Measurements from ENCODE around the gene FDXR. TPM values are rescaled to one million over a fixed set of nuclear protein-coding genes. Genes with fewer than 3 reads are reported as not detected.

Gene FDXR
- total RNA-seq, 1 experiment from 2014 or later, result 39.7 TPM

DNA sequence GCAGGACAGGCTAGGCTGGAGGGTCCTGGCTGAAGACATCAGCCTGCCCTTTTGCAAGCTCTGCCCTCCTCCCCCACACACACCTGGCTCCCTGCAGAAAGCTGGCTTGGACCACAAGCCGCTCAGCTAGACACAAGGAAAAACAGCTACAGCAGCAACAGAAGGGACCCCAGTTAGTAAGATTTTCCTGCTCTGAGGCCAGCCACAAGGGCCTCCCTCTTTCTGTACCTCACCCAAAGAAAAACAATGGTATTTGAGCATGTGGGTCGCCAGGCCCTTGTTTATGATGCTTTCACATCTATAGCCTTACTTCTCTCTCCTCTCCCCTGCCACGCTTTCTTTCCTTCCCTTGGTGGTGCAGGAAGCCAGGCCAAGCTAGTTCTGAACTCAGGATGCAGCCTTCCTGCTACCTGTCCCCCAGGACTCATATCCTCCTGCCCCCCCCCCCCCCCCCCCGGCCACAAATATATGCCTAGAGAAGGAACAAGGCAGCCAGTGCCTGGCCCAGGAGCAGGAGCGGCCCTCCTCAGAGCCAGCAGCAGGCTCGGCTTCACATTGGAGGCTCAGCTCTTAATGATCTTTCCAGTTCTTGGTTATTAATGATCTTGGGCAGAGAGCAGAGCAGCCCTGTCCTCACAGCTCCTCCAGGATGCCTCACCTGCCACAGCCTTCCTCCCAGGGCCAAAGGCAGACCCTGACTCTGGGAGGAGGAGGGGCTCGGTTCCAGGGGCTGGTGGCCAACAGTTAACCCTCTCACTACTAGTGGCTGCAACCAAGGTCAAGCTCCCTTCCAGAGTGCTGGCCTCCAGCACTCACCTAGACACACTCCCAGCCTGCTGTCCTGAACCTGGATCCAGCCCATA lies 32.6 kb downstream of the FDXR start:
- H3K4me1 ChIP-seq (ENCODE audit: insufficient read depth, low read length), result peaks cover 2% of the 10 kb centered on the region; the same call in 1 of the 2 replicates
- H3K18ac ChIP-seq (ENCODE audit: insufficient read length, low read depth, low read length), result no peak overlapping the region
- H3K4me2 ChIP-seq (ENCODE audit: insufficient read depth, insufficient read length, low read length), result no peak overlapping the region
- no peaks in the 10 kb centered on the region for H3K9me3 ChIP-seq (ENCODE audit: control insufficient read depth, low read depth, low read length)
- no peak overlapping the region for H4K91ac ChIP-seq (ENCODE audit: insufficient read length, low read depth, low read length)
- H3K23ac ChIP-seq (ENCODE audit: insufficient read length, low read depth, low read length), result no peak overlapping the region
- TF ChIP-seq, protein P1, sequence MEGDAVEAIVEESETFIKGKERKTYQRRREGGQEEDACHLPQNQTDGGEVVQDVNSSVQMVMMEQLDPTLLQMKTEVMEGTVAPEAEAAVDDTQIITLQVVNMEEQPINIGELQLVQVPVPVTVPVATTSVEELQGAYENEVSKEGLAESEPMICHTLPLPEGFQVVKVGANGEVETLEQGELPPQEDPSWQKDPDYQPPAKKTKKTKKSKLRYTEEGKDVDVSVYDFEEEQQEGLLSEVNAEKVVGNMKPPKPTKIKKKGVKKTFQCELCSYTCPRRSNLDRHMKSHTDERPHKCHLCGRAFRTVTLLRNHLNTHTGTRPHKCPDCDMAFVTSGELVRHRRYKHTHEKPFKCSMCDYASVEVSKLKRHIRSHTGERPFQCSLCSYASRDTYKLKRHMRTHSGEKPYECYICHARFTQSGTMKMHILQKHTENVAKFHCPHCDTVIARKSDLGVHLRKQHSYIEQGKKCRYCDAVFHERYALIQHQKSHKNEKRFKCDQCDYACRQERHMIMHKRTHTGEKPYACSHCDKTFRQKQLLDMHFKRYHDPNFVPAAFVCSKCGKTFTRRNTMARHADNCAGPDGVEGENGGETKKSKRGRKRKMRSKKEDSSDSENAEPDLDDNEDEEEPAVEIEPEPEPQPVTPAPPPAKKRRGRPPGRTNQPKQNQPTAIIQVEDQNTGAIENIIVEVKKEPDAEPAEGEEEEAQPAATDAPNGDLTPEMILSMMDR (conservative IDR thresholded peaks at IDR 0.05), result no peak
- H2BK5ac ChIP-seq (ENCODE audit: insufficient read length, low read length), result no peak overlapping the region
- H2BK12ac ChIP-seq (ENCODE audit: insufficient read length, low read depth, low read length), result no peak overlapping the region
- DNase-seq, result peak; percentile 72
- H2AFZ ChIP-seq (ENCODE audit: low read length), result no peak overlapping the region
- peaks cover 12% of the 10 kb centered on the region for H3K27me3 ChIP-seq (ENCODE audit: insufficient read depth, low read length)
- H3K79me1 ChIP-seq (ENCODE audit: insufficient read depth, low read depth, low read length, poor library complexity, severe bottlenecking), result no peaks in the 10 kb centered on the region
- no peaks in the 10 kb centered on the region for H4K20me1 ChIP-seq (ENCODE audit: control insufficient read depth, insufficient read depth, insufficient read length)
- H3K4me3 Mint-ChIP-seq, result peak overlapping the region in 1 of 2 experiments; percentile 53; a peak in 3 of 5 replicates
- H3K4ac ChIP-seq (ENCODE audit: low read depth, low read length), result no peak overlapping the region
- no peak overlapping the region for H4K5ac ChIP-seq (ENCODE audit: insufficient read length, low read depth, low read length)
- no peaks in the 10 kb centered on the region for H3K79me2 ChIP-seq (ENCODE audit: insufficient read depth, low read length)
- H3K9me3 Mint-ChIP-seq, result no peaks in the 10 kb centered on the region
- H2BK20ac ChIP-seq (ENCODE audit: low read depth, low read length, poor library complexity, severe bottlenecking), result no peak overlapping the region
- H3K27ac ChIP-seq (ENCODE audit: insufficient read length, low read depth, low read length), result no peak overlapping the region
- peaks cover 39% of the 10 kb centered on the region for H3K27me3 Mint-ChIP-seq (ENCODE audit: low read depth)
- no peak overlapping the region for H2AK5ac ChIP-seq (ENCODE audit: insufficient read length, low read length)
- no peak overlapping the region for H3K14ac ChIP-seq (ENCODE audit: insufficient read depth, low read length)
- no peak overlapping the region for H2BK15ac ChIP-seq (ENCODE audit: low read depth, low read length)
- no CpG with 5 or more reads among the region's 7 CpGs for WGBS (ENCODE audit: extremely low coverage, insufficient read length, low lambda C conversion rate)
- peaks cover 18 to 25% of the 10 kb centered on the region in 2 experiments for H3K4me1 Mint-ChIP-seq
- H3K9ac ChIP-seq (ENCODE audit: extremely low read depth, insufficient read length, low read length), result no peak overlapping the region
- H3K36me3 Mint-ChIP-seq (ENCODE audit: insufficient read depth in 1 of 3, low read depth in 3 of 3), result peaks cover 7 to 18% (median 15%) of the 10 kb centered on the region in 3 experiments; a peak in 6 of 7 replicates
- H3K56ac ChIP-seq (ENCODE audit: insufficient read length, low read depth, low read length), result no peak overlapping the region
- H2BK120ac ChIP-seq (ENCODE audit: low read depth, low read length, poor library complexity, severe bottlenecking), result no peak overlapping the region
- H3T11ph ChIP-seq (ENCODE audit: low read length), result no peak overlapping the region
- no peak overlapping the region for H3K27ac Mint-ChIP-seq
- H3K23me2 ChIP-seq (ENCODE audit: insufficient read length, low read depth, low read length, poor library complexity, severe bottlenecking), result no peaks in the 10 kb centered on the region
- no peak overlapping the region for H4K8ac ChIP-seq (replicated peaks; ENCODE audit: insufficient read length, low read depth, low read length)

Measured in H9 (cell line).